Endothelial cell of umbilical vein (primary cell): ENCODE data around the gene SH3BP2. TPM values are rescaled to one million over a fixed set of nuclear protein-coding genes. Genes with fewer than 3 reads are reported as not detected.

ENCODE experiments used
- BruUV-seq: library from RNA; stranded (reverse); fragments of 400-500 nt; replicated peaks from 2 replicates; lab custom pipeline; 2021; lab: Mats Ljungman, UMichigan
- CTCF ChIA-PET: fragments of 300-600, 350-600 bp; sonication (Branson Sonifier 250); formaldehyde crosslinking; loops from one replicate; lab custom pipeline; 2021; ENCODE audit warnings: antibody characterized with exemption, inconsistent platforms; lab: Charles Lee
- POLR2A ChIA-PET: fragments of 300-600, 350-600 bp; sonication (Branson Sonifier 250); formaldehyde crosslinking; loops from one replicate; lab custom pipeline; 2021; ENCODE audit warnings: antibody characterized with exemption, inconsistent platforms; lab: Charles Lee
- DNase-seq: peaks from one replicate; pipeline ENCODE4 v3.0.0-alpha.2; 2011; ENCODE audit warnings: low read depth, low spot score
- FAIRE-seq: peaks from 2 replicates; lab custom pipeline; 2011; peaks lifted over from hg19 to GRCh38; lab: Jason Lieb, UNC
- H2AFZ ChIP-seq: 2 replicates; pipeline ENCODE4 v1.6.0; 2012; ENCODE audit warnings: low read depth, low read length, control low read depth, inconsistent platforms
- H3K27ac ChIP-seq: 2 replicates; pipeline ENCODE4 v1.5.1; 2011; ENCODE audit warnings: low read depth, mild to moderate bottlenecking, control low read depth, low read length, moderate library complexity; ENCODE audit not compliant: insufficient read depth
- H3K27me3 ChIP-seq, 2 experiments: 2 replicates each; pipeline versions ENCODE4 v1.6.0 to v1.6.1; 2011; ENCODE audit warnings: low read length in 2 of 2, mixed read lengths in 1 of 2; ENCODE audit not compliant: control insufficient read depth in 2 of 2, insufficient read depth in 2 of 2
- H3K36me3 ChIP-seq, 2 experiments: 2 replicates in 1 of 2; 3 replicates in 1 of 2; pipeline ENCODE4 v1.5.1; 2011; ENCODE audit warnings: low read length in 2 of 2, mild to moderate bottlenecking in 1 of 2, moderate library complexity in 1 of 2; ENCODE audit not compliant: control insufficient read depth in 2 of 2, insufficient read depth in 2 of 2; ENCODE audit errors: extremely low read depth in 1 of 2
- H3K4me1 ChIP-seq: 3 replicates; pipeline ENCODE4 v1.5.1; 2011; ENCODE audit warnings: mild to moderate bottlenecking, low read length; ENCODE audit not compliant: control insufficient read depth, insufficient read depth; ENCODE audit errors: extremely low read depth
- H3K4me2 ChIP-seq: 2 replicates; pipeline ENCODE4 v1.6.1; 2011; ENCODE audit warnings: low read length, control low read depth, mixed read lengths; ENCODE audit not compliant: insufficient read depth
- H3K4me3 ChIP-seq, 3 experiments: fragments of 200-600 bp in 1 of 3; sonication (generic), shearing (Covaris generic) in 1 of 3; replicated peaks in 1 of 3; 2 replicates each; pipeline ENCODE4 v1.5.1; 2011 to 2016; ENCODE audit warnings: control low read depth in 3 of 3, low read length in 3 of 3, mild to moderate bottlenecking in 2 of 3, inconsistent platforms in 1 of 3, low read depth in 1 of 3, moderate library complexity in 1 of 3; ENCODE audit not compliant: insufficient read depth in 1 of 3
- H3K79me2 ChIP-seq: 2 replicates; pipeline ENCODE4 v1.6.0; 2012; ENCODE audit warnings: low read length, inconsistent platforms; ENCODE audit not compliant: control insufficient read depth, insufficient read depth
- H3K9ac ChIP-seq: replicated peaks from 2 replicates; pipeline ENCODE3; 2011; ENCODE audit warnings: low read length, control low read depth; ENCODE audit not compliant: insufficient read depth; ENCODE audit errors: extremely low read depth
- H3K9me1 ChIP-seq: replicated peaks from 3 replicates; pipeline ENCODE4 v1.6.0; 2011; ENCODE audit warnings: mild to moderate bottlenecking, low read length; ENCODE audit not compliant: control insufficient read depth, insufficient read depth; ENCODE audit errors: extremely low read depth
- H3K9me3 ChIP-seq: replicated peaks from 2 replicates; pipeline ENCODE4 v1.5.1; 2012; ENCODE audit warnings: low read length, inconsistent platforms; ENCODE audit not compliant: control insufficient read depth, insufficient read depth
- H4K20me1 ChIP-seq: replicated peaks from 2 replicates; pipeline ENCODE3; 2011; ENCODE audit warnings: mild to moderate bottlenecking, low read length; ENCODE audit not compliant: control insufficient read depth, insufficient read depth; ENCODE audit errors: extremely low read depth
- CTCF ChIP-seq, 2 donors: IDR thresholded peaks; 1 replicate in 1 of 2; 2 replicates in 1 of 2; pipeline ENCODE4 v1.5.1; 2011; ENCODE audit warnings: low read length in 2 of 2, mild to moderate bottlenecking in 2 of 2, moderate library complexity in 2 of 2, control low read depth in 1 of 2, inconsistent platforms in 1 of 2, low read depth in 1 of 2; ENCODE audit not compliant: insufficient read depth in 1 of 2; ENCODE audit errors: extremely low read depth in 1 of 2
- EZH2 ChIP-seq: IDR thresholded peaks from 2 replicates; pipeline ENCODE4 v1.6.1; 2012; ENCODE audit warnings: borderline replicate concordance, low read depth, mild to moderate bottlenecking, moderate library complexity, low read length, inconsistent platforms; ENCODE audit not compliant: severe bottlenecking
- FOS ChIP-seq: IDR thresholded peaks from 2 replicates; pipeline ENCODE4 v1.6.1; 2011; ENCODE audit warnings: mild to moderate bottlenecking, low read length, moderate library complexity, borderline replicate concordance; ENCODE audit not compliant: insufficient read depth
- GATA2 ChIP-seq: IDR thresholded peaks from 2 replicates; pipeline ENCODE4 v1.7.0; 2011; ENCODE audit warnings: low read depth, mild to moderate bottlenecking, moderate library complexity, mixed read lengths, low read length; ENCODE audit not compliant: insufficient read length, insufficient read depth
- JUN ChIP-seq: IDR thresholded peaks from 2 replicates; pipeline ENCODE4 v1.6.1; 2011; ENCODE audit warnings: borderline replicate concordance, low read depth; ENCODE audit not compliant: insufficient read length, insufficient read depth
- MAX ChIP-seq: IDR thresholded peaks from 2 replicates; pipeline ENCODE4 v1.6.1; 2011; ENCODE audit not compliant: insufficient read depth, insufficient read length
- MYC ChIP-seq: IDR thresholded peaks from one replicate; pipeline ENCODE4 v1.6.1; 2011; ENCODE audit warnings: mild to moderate bottlenecking, low read depth, low read length
- POLR2A ChIP-seq: IDR thresholded peaks from 2 replicates; pipeline ENCODE4 v1.6.1; 2012; ENCODE audit warnings: low read depth, mild to moderate bottlenecking, control low read depth, low read length
- POLR2AphosphoS5 ChIP-seq: IDR thresholded peaks from 2 replicates; pipeline ENCODE4 v1.6.1; 2012; ENCODE audit warnings: low read depth, mild to moderate bottlenecking, control low read depth, low read length, moderate library complexity; ENCODE audit not compliant: insufficient read depth
- dilution Hi-C: fragments of 300-500 bp; cut with MboI; formaldehyde crosslinking; loops from one replicate; pipeline ENCODE4 v1.15.0; 2019; ENCODE audit warnings: low sequenced_read_pairs; ENCODE audit not compliant: extremely low pct_ligation_motif_present
- intact Hi-C: fragments of 100-400 bp; cut with micrococcal nuclease; formaldehyde crosslinking; loops from one replicate; pipeline ENCODE4 v1.10.0; 2022
- polyA plus RNA-seq, 4 experiments: library from polyadenylated mRNA; depleted of rRNA in 3 of 4; stranded (reverse) in 3 of 4; unstranded in 1 of 4; fragments of >200 nt; gene quantifications; 2 replicates each; pipeline versions ENCODE4 v1.2.1 to v1.2.3, GENCODE V29; 2011 to 2012; ENCODE audit warnings: missing spikeins in 1 of 4
- total RNA-seq: library from RNA; stranded (reverse); gene quantifications from 2 replicates; pipeline ENCODE4 v1.2.3, GENCODE V29; 2021

The SH3BP2 gene
- total and polyA plus RNA-seq, 2 donors (not counting 3 experiments of a cell fraction or from before 2014, with no cell fraction given) = 69.2 to 73.9 TPM

GRCh38 chr4:2866891-2867290 lies 74.0 kb downstream of the SH3BP2 start:
- H3K27ac ChIP-seq = no peak overlapping the region
- FAIRE-seq = no peak
- H3K4me3 ChIP-seq = no peak overlapping the region
- peaks cover 5% of the 10 kb centered on the region for H4K20me1 ChIP-seq
- peaks cover 40% of the 10 kb centered on the region for H3K4me1 ChIP-seq
- POLR2A ChIA-PET = no interaction called here
- H3K9me3 ChIP-seq = no peaks in the 10 kb centered on the region
- TF ChIP-seq CTCF (IDR thresholded peaks at IDR 0.05; ENCODE audit: extremely low read depth in 1 of 2, insufficient read depth in 1 of 2, low read depth in 1 of 2, low read length in 2 of 2) (no peak), POLR2AphosphoS5 (no peak), POLR2A (no peak), MAX (no peak), JUN (no peak), EZH2 (no peak), FOS (no peak), GATA2 (no peak), MYC (no peak)
- no peak overlapping the region for H3K4me2 ChIP-seq
- H3K27me3 ChIP-seq = no peaks in the 10 kb centered on the region
- CTCF ChIA-PET = interaction anchor here (0.9 to 1.3 kb wide), 4 partner anchors 13 to 103 kb away, joined by 3 to 6 read pairs (median 4); no protein-coding TSS in a partner anchor
- dilution Hi-C loops (no loop called here), intact Hi-C loops (no loop called here)
- no peaks in the 10 kb centered on the region for H3K9me1 ChIP-seq
- no peak for DNase-seq
- no TSS peak for BruUV-seq
- H3K79me2 ChIP-seq = peaks cover 93% of the 10 kb centered on the region
- H3K9ac ChIP-seq = no peak overlapping the region
- no peaks in the 10 kb centered on the region for H3K36me3 ChIP-seq
- H2AFZ ChIP-seq = no peak overlapping the region
